HepG2 (cell line): Measurements from ENCODE around the gene DCAKD. TPM values are rescaled to one million over a fixed set of nuclear protein-coding genes. Genes with fewer than 3 reads are reported as not detected.

Experiments
- EP300 ChIP-seq, 3 experiments: sonication (generic) in 1 of 3; formaldehyde crosslinking in 1 of 3; IDR thresholded peaks; 2 replicates each; pipeline versions ENCODE4 v1.5.1 to v1.6.1; 2011 to 2020; ENCODE audit warnings: low read depth in 2 of 3, low read length in 2 of 3, borderline replicate concordance in 1 of 3, improper control_type of control experiment in 1 of 3, mild to moderate bottlenecking in 1 of 3, missing genetic modification reagents in 1 of 3, moderate library complexity in 1 of 3
- ETV5 ChIP-seq: IDR thresholded peaks from 2 replicates; pipeline ENCODE4 v1.6.1; 2018; ENCODE audit warnings: missing biosample characterization, missing genetic modification reagents, inconsistent platforms, borderline replicate concordance
- FOXK2 ChIP-seq: fragments of 450-650 bp; IDR thresholded peaks from 2 replicates; pipeline ENCODE4 v1.6.1; 2016
- HDAC1 ChIP-seq: sonication (generic); formaldehyde crosslinking; IDR thresholded peaks from 2 replicates; pipeline ENCODE4 v1.5.1; 2020; ENCODE audit warnings: mild to moderate bottlenecking, missing genetic modification reagents
- HDAC2 ChIP-seq: sonication (generic); formaldehyde crosslinking; IDR thresholded peaks from 2 replicates; pipeline ENCODE4 v1.4.0; 2020; ENCODE audit warnings: missing genetic modification reagents
- KDM5B ChIP-seq: sonication (generic); formaldehyde crosslinking; IDR thresholded peaks from 2 replicates; pipeline ENCODE4 v1.4.0; 2020; ENCODE audit warnings: missing genetic modification reagents, mild to moderate bottlenecking, borderline replicate concordance
- NR2F6 ChIP-seq, 2 experiments: IDR thresholded peaks; 2 replicates each; pipeline ENCODE4 v1.6.1; 2016; ENCODE audit warnings: antibody characterized with exemption in 1 of 2, mild to moderate bottlenecking in 1 of 2
- RXRB ChIP-seq: IDR thresholded peaks from 2 replicates; pipeline ENCODE4 v1.6.1; 2016; ENCODE audit warnings: borderline replicate concordance, missing genetic modification reagents, missing compliant biosample characterization
- SP5 ChIP-seq: IDR thresholded peaks from 2 replicates; pipeline ENCODE4 v1.6.1; 2016; ENCODE audit warnings: low read depth, borderline replicate concordance
- TBX2 ChIP-seq: sonication (generic); formaldehyde crosslinking; IDR thresholded peaks from 2 replicates; pipeline ENCODE4 v1.5.0; 2020; ENCODE audit warnings: missing genetic modification reagents, mild to moderate bottlenecking, borderline replicate concordance
- WIZ ChIP-seq: sonication (generic); formaldehyde crosslinking; IDR thresholded peaks from 2 replicates; pipeline ENCODE4 v1.5.1; 2020; ENCODE audit warnings: mild to moderate bottlenecking, missing genetic modification reagents
- ZFX ChIP-seq: sonication (generic); formaldehyde crosslinking; IDR thresholded peaks from 2 replicates; pipeline ENCODE4 v1.4.0; 2020; ENCODE audit warnings: mild to moderate bottlenecking, low read depth, missing genetic modification reagents, moderate library complexity
- ZMYM3 ChIP-seq: sonication (generic); formaldehyde crosslinking; IDR thresholded peaks from 2 replicates; pipeline ENCODE4 v1.5.1; 2020; ENCODE audit warnings: mild to moderate bottlenecking, missing genetic modification reagents
- ZNF224 ChIP-seq: sonication (generic); formaldehyde crosslinking; IDR thresholded peaks from 2 replicates; pipeline ENCODE4 v1.5.0; 2020; ENCODE audit warnings: mild to moderate bottlenecking, missing genetic modification reagents
- ZNF264 ChIP-seq: sonication (generic); formaldehyde crosslinking; IDR thresholded peaks from 2 replicates; pipeline ENCODE4 v1.4.0; 2020; ENCODE audit warnings: missing genetic modification reagents
- polyA plus RNA-seq, 8 experiments: library from polyadenylated mRNA; depleted of rRNA in 3 of 8; stranded (reverse) in 7 of 8; unstranded in 1 of 8; fragments of >200 nt; fragmentation: Illumina TruSeq in 4 of 8; extraction: Trizol in 4 of 8; gene quantifications; 2 replicates each; pipeline versions ENCODE4 v1.2.1 to v1.2.3, GENCODE V29; 2011 to 2016; ENCODE audit warnings: low read depth in 4 of 8, missing spikeins in 1 of 8, mixed read lengths in 1 of 8; ENCODE audit not compliant: insufficient read depth in 1 of 8
- total RNA-seq, 5 experiments: library from RNA; depleted of rRNA; stranded (reverse); fragments of >200 nt; fragmentation: Illumina TruSeq; extraction: Trizol; gene quantifications; 2 replicates each; pipeline ENCODE4 v1.2.3, GENCODE V29; 2016; ENCODE audit warnings: low read depth in 1 of 5
- TF ChIP-seq, protein P1 (sequence below): IDR thresholded peaks from 2 replicates; pipeline ENCODE4 v1.4.0; 2020; ENCODE audit warnings: mild to moderate bottlenecking, missing genetic modification reagents
- TF ChIP-seq, protein P2 (sequence below): sonication (generic); formaldehyde crosslinking; conservative IDR thresholded peaks from 2 replicates; pipeline ENCODE4 v1.4.0; 2020; ENCODE audit warnings: mild to moderate bottlenecking, missing genetic modification reagents, moderate library complexity
- TF ChIP-seq, protein P3 (sequence below): sonication (generic); formaldehyde crosslinking; IDR thresholded peaks from 2 replicates; pipeline ENCODE4 v1.4.0; 2020; ENCODE audit warnings: missing genetic modification reagents, borderline replicate concordance
- TF ChIP-seq, protein P4 (sequence below): sonication (generic); formaldehyde crosslinking; IDR thresholded peaks from 2 replicates; pipeline ENCODE4 v1.4.0; 2020; ENCODE audit warnings: missing genetic modification reagents, low read depth, mild to moderate bottlenecking, borderline replicate concordance

Gene DCAKD
- total and polyA plus RNA-seq, 2 of the 13 experiments (the other 11 are each of a cell fraction or from before 2014, with no cell fraction given) = 25.9 to 29.2 TPM

DNA sequence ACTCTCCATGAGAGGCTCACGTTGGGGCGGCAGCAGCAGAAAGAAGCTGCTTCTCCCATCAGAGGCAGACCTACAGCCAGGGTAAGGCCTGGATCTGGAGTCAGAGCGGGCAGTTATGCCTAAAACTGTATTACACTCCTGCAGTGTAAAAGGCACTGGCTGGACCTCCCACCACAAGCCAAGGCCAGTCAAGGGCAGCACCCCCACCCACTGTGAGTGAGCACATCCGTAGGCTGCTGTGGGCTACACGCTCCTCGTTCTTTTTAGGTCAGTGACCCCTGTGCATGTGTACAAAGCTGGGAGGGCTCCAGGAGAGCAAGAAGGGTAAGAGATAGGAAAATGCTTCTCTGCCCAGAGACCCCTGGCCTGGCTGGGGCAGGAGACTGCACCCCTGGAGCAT is 20.7 kb downstream of the DCAKD start (continued):
- TF ChIP-seq, protein P1, sequence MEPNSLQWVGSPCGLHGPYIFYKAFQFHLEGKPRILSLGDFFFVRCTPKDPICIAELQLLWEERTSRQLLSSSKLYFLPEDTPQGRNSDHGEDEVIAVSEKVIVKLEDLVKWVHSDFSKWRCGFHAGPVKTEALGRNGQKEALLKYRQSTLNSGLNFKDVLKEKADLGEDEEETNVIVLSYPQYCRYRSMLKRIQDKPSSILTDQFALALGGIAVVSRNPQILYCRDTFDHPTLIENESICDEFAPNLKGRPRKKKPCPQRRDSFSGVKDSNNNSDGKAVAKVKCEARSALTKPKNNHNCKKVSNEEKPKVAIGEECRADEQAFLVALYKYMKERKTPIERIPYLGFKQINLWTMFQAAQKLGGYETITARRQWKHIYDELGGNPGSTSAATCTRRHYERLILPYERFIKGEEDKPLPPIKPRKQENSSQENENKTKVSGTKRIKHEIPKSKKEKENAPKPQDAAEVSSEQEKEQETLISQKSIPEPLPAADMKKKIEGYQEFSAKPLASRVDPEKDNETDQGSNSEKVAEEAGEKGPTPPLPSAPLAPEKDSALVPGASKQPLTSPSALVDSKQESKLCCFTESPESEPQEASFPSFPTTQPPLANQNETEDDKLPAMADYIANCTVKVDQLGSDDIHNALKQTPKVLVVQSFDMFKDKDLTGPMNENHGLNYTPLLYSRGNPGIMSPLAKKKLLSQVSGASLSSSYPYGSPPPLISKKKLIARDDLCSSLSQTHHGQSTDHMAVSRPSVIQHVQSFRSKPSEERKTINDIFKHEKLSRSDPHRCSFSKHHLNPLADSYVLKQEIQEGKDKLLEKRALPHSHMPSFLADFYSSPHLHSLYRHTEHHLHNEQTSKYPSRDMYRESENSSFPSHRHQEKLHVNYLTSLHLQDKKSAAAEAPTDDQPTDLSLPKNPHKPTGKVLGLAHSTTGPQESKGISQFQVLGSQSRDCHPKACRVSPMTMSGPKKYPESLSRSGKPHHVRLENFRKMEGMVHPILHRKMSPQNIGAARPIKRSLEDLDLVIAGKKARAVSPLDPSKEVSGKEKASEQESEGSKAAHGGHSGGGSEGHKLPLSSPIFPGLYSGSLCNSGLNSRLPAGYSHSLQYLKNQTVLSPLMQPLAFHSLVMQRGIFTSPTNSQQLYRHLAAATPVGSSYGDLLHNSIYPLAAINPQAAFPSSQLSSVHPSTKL (CRISPR knock-in tag) = peak; percentile 60
- TF ChIP-seq ZNF264 (peak; percentile 52; the same call in 1 of the 2 replicates), EP300 (IDR thresholded peaks at IDR 0.05; ENCODE audit: low read depth in 2 of 2, low read length in 2 of 2) (peak in 1 of 2 experiments; percentile 14; a peak in 1 of 4 replicates), EP300 (CRISPR knock-in tag; IDR thresholded peaks at IDR 0.05; ENCODE audit: borderline replicate concordance) (no peak), ZMYM3 (CRISPR knock-in tag) (peak; percentile 25; the same call in 1 of the 2 replicates), KDM5B (CRISPR knock-in tag) (peak; percentile 62; the same call in 1 of the 2 replicates), HDAC2 (CRISPR knock-in tag) (peak; percentile 63), FOXK2 (peak; percentile 36; the same call in 1 of the 2 replicates), ZFX (CRISPR knock-in tag) (peak; percentile 61; the same call in 1 of the 2 replicates), TBX2 (CRISPR knock-in tag) (peak; percentile 25; the same call in 1 of the 2 replicates), SP5 (CRISPR knock-in tag) (peak; percentile 33; the same call in 1 of the 2 replicates), HDAC1 (CRISPR knock-in tag) (peak; percentile 73), ETV5 (CRISPR knock-in tag) (peak; percentile 56; the same call in 1 of the 2 replicates), ZNF224 (CRISPR knock-in tag) (no peak), RXRB (peak; percentile 97), NR2F6 (IDR thresholded peaks at IDR 0.05) (peak; percentile 78), NR2F6 (CRISPR knock-in tag; IDR thresholded peaks at IDR 0.05) (peak; percentile 85), WIZ (CRISPR knock-in tag) (0 out of 2 replicates have a peak, but pooled peaks have one; percentile 31)
- TF ChIP-seq, protein P2, sequence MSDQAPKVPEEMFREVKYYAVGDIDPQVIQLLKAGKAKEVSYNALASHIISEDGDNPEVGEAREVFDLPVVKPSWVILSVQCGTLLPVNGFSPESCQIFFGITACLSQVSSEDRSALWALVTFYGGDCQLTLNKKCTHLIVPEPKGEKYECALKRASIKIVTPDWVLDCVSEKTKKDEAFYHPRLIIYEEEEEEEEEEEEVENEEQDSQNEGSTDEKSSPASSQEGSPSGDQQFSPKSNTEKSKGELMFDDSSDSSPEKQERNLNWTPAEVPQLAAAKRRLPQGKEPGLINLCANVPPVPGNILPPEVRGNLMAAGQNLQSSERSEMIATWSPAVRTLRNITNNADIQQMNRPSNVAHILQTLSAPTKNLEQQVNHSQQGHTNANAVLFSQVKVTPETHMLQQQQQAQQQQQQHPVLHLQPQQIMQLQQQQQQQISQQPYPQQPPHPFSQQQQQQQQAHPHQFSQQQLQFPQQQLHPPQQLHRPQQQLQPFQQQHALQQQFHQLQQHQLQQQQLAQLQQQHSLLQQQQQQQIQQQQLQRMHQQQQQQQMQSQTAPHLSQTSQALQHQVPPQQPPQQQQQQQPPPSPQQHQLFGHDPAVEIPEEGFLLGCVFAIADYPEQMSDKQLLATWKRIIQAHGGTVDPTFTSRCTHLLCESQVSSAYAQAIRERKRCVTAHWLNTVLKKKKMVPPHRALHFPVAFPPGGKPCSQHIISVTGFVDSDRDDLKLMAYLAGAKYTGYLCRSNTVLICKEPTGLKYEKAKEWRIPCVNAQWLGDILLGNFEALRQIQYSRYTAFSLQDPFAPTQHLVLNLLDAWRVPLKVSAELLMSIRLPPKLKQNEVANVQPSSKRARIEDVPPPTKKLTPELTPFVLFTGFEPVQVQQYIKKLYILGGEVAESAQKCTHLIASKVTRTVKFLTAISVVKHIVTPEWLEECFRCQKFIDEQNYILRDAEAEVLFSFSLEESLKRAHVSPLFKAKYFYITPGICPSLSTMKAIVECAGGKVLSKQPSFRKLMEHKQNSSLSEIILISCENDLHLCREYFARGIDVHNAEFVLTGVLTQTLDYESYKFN (CRISPR knock-in tag) = peak; percentile 43
- TF ChIP-seq, protein P3, sequence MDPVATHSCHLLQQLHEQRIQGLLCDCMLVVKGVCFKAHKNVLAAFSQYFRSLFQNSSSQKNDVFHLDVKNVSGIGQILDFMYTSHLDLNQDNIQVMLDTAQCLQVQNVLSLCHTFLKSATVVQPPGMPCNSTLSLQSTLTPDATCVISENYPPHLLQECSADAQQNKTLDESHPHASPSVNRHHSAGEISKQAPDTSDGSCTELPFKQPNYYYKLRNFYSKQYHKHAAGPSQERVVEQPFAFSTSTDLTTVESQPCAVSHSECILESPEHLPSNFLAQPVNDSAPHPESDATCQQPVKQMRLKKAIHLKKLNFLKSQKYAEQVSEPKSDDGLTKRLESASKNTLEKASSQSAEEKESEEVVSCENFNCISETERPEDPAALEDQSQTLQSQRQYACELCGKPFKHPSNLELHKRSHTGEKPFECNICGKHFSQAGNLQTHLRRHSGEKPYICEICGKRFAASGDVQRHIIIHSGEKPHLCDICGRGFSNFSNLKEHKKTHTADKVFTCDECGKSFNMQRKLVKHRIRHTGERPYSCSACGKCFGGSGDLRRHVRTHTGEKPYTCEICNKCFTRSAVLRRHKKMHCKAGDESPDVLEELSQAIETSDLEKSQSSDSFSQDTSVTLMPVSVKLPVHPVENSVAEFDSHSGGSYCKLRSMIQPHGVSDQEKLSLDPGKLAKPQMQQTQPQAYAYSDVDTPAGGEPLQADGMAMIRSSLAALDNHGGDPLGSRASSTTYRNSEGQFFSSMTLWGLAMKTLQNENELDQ (CRISPR knock-in tag) = no peak
- TF ChIP-seq, protein P4, sequence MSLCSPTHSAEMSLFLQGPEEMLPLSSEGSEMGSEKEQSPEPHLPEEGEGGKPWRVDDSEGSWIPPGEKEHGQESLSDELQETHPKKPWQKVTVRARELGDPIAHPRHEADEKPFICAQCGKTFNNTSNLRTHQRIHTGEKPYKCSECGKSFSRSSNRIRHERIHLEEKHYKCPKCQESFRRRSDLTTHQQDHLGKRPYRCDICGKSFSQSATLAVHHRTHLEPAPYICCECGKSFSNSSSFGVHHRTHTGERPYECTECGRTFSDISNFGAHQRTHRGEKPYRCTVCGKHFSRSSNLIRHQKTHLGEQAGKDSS = 0 out of 2 replicates have a peak, but pooled peaks have one; percentile 29
